Activated naive CD4-positive, alpha-beta T cell treated with Interleukin-2 at 50 U/mL for 16 hours (primary cell): ENCODE results near the gene FYB2.
"Not testable (repeated sequence)": the region's sequence is repeated elsewhere in the genome, so short reads cannot be mapped to it uniquely, and the experiment has no call there.

Experiments used
- DNase-seq: peaks from one replicate; pipeline ENCODE4 v3.0.0-alpha.2; 2020

FYB2 gene

GRCh38 chr1:56788102-56788501, 31.1 kb downstream of the FYB2 start:
- no peak for DNase-seq

DNA sequence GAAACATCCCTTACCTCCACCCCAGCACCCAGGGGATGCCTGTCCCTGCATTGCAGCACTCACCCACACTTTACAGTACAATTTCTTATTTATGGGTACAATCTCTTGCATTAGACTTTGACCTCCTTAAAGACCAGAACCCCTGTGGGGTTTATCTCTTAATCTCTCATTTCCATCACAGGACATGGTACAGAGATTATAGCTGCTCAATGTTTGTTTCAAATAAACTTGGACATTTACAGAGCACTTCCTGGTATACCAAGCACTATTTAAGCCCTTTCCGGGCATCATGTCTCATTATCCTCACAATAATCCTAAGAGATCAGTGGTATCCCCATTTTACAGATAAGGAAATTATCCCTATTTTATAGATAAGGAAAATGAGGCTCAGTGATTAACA, 31.9 kb downstream of the FYB2 start:
- DNase-seq = no peak

DNA sequence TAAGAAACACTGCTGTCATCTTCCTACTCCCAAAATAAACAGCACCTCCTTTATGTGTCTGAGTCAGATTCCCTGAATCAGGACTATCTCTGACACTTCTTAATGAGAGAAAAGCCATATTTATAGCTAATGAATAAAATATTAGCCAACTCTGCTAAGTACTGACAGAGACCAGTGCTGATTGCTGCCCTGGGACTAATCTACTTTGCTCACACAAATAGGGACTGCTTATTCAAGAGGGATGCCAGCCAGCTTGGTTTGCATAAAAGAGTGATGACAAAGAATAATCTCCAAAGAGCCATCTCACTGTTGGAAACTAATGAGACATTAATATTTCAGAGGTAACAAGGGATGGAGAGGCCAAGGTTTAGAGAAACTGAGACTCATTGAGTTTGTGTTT, 36.4 kb downstream of the FYB2 start:
- no peak for DNase-seq

DNA sequence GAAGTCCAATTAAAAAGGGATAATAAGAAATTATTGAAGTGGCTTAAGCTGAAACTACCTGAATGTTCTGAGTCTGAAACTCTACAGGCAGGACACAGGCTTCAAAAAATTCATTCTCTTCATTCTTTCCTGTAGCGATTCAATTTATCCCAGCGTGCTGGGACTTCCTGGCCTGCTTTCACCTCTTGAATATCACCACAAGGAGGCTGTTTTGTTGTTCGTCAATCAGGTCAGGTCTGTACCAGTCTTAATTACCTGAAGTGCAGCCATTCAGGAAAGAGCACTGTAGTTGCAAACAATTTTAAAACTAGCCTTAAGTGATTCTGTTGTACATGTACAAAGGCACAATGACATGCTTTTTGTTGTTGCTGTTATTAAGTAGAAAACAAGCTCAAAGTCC, 38.4 kb downstream of the FYB2 start:
- DNase-seq = no peak

DNA sequence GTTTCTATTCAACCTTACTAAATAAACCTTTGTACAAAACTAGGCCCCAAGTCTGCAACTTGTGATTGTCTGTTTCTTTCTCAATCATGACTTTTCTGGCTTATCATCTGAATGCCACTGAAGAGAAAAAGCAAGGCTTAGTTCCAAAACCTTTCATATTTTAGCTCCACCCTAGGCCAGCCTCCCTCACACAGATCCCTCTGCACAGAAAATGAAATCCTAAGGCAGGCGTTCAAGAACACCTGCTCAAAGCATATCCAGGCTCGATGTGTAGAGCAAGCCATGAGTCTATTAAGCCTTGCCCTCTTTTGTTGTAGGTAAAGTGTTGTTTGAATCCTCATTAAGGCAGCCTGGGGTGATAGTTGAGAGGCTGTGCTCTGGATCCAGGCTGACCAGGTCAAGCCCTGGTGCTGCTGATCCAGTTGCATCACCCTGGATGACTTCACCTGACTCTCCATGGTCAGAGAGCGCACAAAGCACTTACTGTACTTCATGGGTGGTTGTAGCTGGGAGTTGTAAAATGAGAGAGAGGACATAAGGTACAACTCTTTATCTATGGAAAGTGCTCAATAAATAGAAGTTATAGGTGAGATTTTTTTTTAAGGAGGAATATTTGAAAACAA, 39.0 kb downstream of the FYB2 start:
- no peak for DNase-seq

GRCh38 chr1:56777972-56778371, 41.2 kb downstream of the FYB2 start:
- DNase-seq = no peak

- DNase-seq = not testable (repeated sequence)
Observed at GRCh38 chr1:56774732-56775131, 44.5 kb downstream of the FYB2 start.

DNA sequence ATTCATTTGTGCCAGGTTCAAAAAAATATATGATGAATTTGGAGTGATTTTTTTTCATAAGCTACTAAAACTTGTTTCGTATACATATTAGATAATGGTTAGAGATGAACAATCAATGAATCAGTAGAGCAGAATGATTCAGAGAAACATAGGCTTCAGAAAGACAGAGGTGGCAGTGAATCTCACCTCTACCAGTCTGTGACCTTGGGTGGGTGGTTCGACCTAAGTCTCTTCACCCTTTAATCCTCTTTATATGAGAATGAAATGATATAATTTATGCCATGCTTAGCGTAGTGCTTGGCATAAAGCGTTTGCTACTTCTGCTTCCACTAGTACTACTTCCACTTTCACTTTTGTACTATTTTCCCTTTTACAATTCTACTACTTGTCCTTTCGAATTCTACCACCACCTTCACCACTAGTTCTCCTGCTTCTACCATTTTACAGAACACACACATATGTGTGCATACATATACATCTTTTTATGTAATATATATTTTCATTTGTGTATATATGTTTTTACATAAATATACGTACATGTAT, 45.1 kb downstream of the FYB2 start:
- DNase-seq = no peak

DNA sequence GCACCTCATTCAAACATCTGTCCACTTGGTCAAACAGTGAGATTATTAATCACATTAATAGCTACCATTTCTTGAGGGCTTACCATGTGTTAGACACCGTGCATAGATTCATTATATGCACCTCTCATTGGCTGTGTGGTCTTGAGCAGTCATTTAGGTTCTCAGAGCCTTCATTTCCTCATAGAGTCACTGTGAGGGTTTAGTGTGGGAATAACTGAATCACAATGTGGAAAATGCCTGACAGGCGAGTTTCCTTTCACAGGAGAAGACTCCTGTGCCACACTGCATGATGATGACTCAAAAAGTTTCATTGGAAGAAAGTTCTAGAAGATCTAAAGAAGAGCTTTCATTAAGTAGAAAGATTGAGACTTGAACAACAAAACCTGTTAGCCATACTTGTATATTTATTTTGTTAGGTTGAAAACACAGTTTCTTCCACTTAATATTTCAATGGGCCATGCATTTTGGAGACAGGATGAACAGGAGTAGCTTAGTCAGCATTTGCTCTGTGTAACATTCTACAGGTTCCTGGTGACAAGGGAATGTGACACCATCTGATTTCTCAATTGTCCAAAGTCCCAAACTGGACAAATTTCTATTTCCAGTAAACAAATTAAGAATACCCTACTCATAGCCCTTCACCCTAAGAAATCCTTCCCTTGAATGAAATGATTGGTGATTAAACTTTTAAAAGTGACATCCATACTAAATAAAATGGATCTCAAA, 45.7 kb downstream of the FYB2 start:
- no peak for DNase-seq

GRCh38 chr1:56771717-56772116, 47.5 kb downstream of the FYB2 start:
- no peak for DNase-seq

GRCh38 chr1:56758794-56759193, 60.4 kb downstream of the FYB2 start:
- DNase-seq = no peak

DNA sequence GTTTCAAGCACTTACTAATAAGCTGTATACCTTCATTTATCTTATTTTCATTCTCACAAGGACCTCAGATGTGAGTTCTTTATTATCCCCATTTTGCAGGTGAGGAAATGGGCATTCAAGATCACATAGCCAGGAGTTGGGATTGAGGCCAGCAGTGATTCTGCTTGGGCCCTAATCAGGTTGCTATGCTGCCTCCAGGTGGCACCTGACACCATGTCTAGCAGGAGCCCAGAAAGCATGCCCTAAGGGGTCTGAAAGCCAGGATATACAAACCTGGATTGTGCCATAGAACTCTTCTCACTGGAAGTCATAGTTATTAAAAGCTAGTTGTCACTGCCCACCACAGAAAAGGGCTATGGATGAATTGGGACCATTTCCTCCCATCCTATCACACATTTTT, 61.1 kb downstream of the FYB2 start:
- no peak for DNase-seq

DNA sequence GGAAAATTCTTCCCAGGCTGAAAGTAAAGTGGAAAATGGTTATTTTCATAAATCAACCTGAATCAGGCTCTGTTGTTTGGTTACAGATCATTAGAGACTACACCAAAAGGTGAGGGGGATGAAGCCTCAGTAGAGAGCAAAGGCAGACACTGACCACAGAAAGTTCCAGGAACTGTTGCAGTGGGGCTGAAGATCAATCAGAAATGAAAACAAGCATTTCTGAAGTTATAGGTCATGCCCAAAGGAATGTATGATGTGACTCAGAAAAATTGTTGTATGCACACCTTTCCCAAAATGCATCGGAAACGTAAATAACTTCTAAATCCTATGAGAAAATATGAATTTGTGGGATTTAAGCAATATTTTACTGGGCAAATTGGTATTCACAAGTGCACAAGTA, 63.3 kb downstream of the FYB2 start:
- DNase-seq = no peak

DNA sequence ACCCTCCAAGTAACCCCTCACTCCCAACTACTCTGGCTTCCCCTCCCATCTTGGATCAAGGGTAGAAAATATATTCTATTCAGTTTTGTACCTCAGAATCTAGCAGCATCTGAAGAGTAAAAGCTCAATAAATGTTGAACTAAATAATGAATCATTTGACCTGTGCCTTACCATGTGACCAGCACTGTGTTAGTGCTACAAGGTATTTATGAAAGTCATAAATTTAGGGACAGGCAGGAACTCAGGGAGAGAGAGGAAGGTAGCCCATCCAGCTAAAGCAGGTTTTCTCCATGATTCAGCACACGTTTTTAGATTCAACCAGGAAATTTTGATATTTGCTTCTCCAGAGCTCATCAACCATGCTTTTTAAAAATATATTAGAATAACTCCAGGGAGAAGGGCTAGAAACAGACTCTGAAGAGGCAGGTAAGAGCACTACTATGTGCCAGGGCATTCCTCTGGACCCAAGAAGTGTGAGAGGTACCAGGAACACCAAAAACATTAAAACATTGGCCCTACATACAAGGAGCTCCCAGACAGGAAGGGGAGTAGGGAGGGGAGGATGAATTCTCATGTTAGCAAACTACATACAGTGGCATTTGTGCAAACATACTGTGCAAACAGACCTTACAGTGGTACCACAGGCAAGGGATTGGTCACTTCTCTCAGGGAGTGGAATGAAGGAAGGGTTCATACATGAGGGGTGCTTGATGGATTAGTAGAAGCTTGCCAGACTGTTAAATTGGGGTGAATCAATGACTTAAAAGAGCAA, 64.3 kb downstream of the FYB2 start:
- DNase-seq = no peak

DNA sequence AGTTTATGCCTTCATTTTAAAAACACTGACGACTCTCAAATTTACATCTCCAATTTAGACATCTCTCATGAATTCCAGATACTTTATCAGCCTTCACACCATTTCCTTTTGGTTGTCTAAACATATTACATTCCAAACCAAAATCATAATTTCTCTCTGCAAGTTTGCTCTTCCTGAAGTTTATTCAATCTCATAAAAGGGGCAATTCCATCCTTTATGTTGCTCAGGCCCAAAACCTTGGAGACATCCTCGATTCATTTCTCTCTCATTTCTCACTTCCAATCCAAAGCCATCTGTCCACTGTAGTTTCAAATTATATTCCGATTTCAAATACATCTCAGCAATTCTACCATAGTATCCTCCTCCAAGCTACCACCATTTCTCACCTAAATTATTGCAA, 74.0 kb downstream of the FYB2 start:
- DNase-seq = no peak

- DNase-seq = no peak
Observed at GRCh38 chr1:56728964-56729363, 90.2 kb downstream of the FYB2 start.

DNA sequence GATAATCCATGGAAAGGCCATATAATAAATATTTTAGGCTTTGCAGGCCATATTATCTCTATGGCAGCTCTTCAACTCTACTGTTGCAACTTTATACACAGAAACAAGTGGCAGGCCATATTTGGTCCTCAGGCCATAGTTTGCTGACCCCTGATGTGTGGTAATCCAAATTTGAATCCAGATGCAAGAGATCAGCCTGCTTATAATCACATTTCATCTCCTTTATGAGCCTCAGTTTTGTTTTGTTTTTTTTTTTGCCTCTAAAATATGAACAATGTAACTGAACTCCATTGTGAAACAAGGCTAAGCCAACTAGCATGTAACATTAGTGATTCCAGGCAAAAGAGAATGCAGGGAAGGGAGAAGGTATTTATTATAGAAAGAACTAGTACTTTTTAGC, 92.5 kb downstream of the FYB2 start:
- no peak for DNase-seq

GRCh38 chr1:56719171-56719570, 100.0 kb downstream of the FYB2 start:
- DNase-seq = no peak

DNA sequence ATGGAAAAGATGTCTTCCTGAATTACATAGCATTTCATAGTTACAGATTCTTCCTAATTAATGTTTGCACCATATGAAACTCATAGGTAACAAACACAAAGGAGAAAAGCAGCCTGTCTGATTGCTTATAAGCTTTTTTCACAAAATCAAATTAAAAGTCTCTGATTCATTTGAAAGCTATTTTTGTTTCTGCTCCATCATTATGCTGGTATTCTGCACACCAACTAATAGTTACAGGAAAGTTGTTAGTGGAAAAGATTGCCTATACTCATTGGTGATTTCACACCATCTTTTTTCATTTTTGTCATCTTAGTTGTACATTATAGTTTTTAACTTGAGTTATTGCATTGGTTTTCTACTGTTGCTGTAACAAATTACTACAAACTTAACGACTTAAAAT, 104.0 kb downstream of the FYB2 start:
- no peak for DNase-seq

GRCh38 chr1:56713112-56713511, 106.1 kb downstream of the FYB2 start:
- DNase-seq = no peak

DNA sequence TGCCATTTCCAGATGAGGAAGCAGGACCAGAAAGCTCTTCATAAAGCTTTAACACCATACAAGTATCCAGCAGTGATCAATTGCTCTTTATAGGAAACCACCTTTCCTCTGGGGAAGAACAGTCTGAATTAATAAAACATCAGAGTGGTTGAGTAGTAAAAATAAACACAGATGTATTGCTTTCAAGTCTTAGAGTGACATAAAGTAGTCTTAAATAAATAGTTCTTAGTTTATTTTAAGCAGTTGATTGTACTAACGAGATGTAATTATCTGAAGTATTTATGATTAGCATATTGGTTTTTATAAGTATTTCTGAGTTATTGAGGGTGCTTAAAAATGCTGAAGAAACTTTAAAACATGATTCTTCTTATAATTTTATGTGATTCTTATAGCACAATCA, 107.1 kb downstream of the FYB2 start:
- no peak for DNase-seq

GRCh38 chr1:56710646-56711045, 108.6 kb downstream of the FYB2 start:
- DNase-seq = no peak

DNA sequence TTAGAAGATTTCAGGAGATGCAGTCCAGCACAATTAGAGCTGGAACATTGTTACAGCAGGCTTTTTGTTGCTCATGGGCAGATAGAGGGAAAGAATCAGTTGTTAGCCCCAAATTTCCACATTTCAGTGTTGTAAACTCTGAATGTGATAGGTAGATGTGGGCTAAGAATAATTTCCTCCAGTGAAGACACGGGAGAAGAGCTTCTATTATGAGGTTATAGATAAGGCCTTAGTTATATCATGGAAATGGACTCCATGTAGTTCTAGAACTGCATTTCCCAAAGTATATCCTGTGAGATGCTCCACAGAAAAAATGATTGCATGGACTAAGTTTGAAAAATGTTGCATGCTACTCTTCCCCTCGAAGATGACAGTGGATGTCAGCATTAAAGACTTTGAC, 109.2 kb downstream of the FYB2 start:
- no peak for DNase-seq

- DNase-seq = no peak
Observed at GRCh38 chr1:56709269-56709880, 109.8 kb downstream of the FYB2 start.
